Measurements from ENCODE around the gene SYTL4.
"Not testable (repeated sequence)": the region's sequence is repeated elsewhere in the genome, so short reads cannot be mapped to it uniquely, and the experiment has no call there.

Gene SYTL4

GRCh38 chrX:100731441-100732281 lies at the start of gene SYTL4:
SYTL4 (minus strand) TSS chrX:100732121; CDS start chrX:100702037, 30,084 bp downstream.
- DNase-seq (ENCODE audit: extremely low read depth, insufficient read length), result peak; percentile 15
- Histone ChIP-seq H3K36me3 (ENCODE audit: control insufficient read depth, insufficient read depth, low read length) (no peaks in the 10 kb centered on the region), H3K27me3 (replicated peaks; ENCODE audit: control insufficient read depth, insufficient read depth, low read length) (no peaks in the 10 kb centered on the region; the same call in 1 of the 2 replicates), H3K4me3 (replicated peaks; ENCODE audit: low read depth, low read length) (peak within 1 kb of the TSS; percentile 14)
- no peak for TF ChIP-seq CTCF (IDR thresholded peaks at IDR 0.05; ENCODE audit: insufficient read depth, low read length, poor library complexity, severe bottlenecking)

- not testable (repeated sequence) for H3K36me3 ChIP-seq (ENCODE audit: control insufficient read depth, insufficient read depth, low read length); H3K4me3 ChIP-seq (replicated peaks; ENCODE audit: low read depth, low read length); H3K27me3 ChIP-seq (replicated peaks; ENCODE audit: control insufficient read depth, insufficient read depth, low read length); DNase-seq (ENCODE audit: extremely low read depth, insufficient read length)
These were observed 37.5 kb upstream of the SYTL4 start for GRCh38 chrX:100769439-100769838.

GRCh38 chrX:100768679-100769338 lies 36.9 kb upstream of the SYTL4 start:
- DNase-seq (ENCODE audit: extremely low read depth, insufficient read length), result peak; percentile 34
- no peaks in the 10 kb centered on the region for H3K27me3 ChIP-seq (replicated peaks; ENCODE audit: control insufficient read depth, insufficient read depth, low read length)
- no peak overlapping the region for H3K4me3 ChIP-seq (replicated peaks; ENCODE audit: low read depth, low read length)
- H3K36me3 ChIP-seq (ENCODE audit: control insufficient read depth, insufficient read depth, low read length), result no peaks in the 10 kb centered on the region
- TF ChIP-seq CTCF (IDR thresholded peaks at IDR 0.05; ENCODE audit: insufficient read depth, low read length, poor library complexity, severe bottlenecking), result peak; percentile 100

- no peak for TF ChIP-seq CTCF (IDR thresholded peaks at IDR 0.05; ENCODE audit: insufficient read depth, low read length, poor library complexity, severe bottlenecking)
- Histone ChIP-seq H3K27me3 (replicated peaks; ENCODE audit: control insufficient read depth, insufficient read depth, low read length) (no peaks in the 10 kb centered on the region; the same call in 1 of the 2 replicates), H3K4me3 (replicated peaks; ENCODE audit: low read depth, low read length) (no peak overlapping the region), H3K36me3 (ENCODE audit: control insufficient read depth, insufficient read depth, low read length) (no peaks in the 10 kb centered on the region)
- DNase-seq (ENCODE audit: extremely low read depth, insufficient read length), result no peak
These were observed 19.0 kb upstream of the SYTL4 start for GRCh38 chrX:100750883-100751282.

GRCh38 chrX:100748108-100748507 lies 16.2 kb upstream of the SYTL4 start:
- H3K4me3 ChIP-seq (replicated peaks; ENCODE audit: low read depth, low read length), result no peak overlapping the region
- TF ChIP-seq CTCF (IDR thresholded peaks at IDR 0.05; ENCODE audit: insufficient read depth, low read length, poor library complexity, severe bottlenecking), result no peak
- H3K36me3 ChIP-seq (ENCODE audit: control insufficient read depth, insufficient read depth, low read length), result no peaks in the 10 kb centered on the region
- no peaks in the 10 kb centered on the region for H3K27me3 ChIP-seq (replicated peaks; ENCODE audit: control insufficient read depth, insufficient read depth, low read length)
- DNase-seq (ENCODE audit: extremely low read depth, insufficient read length), result no peak

- Histone ChIP-seq H3K27me3 (replicated peaks; ENCODE audit: control insufficient read depth, insufficient read depth, low read length) (no peaks in the 10 kb centered on the region), H3K36me3 (ENCODE audit: control insufficient read depth, insufficient read depth, low read length) (no peaks in the 10 kb centered on the region), H3K4me3 (replicated peaks; ENCODE audit: low read depth, low read length) (no peak overlapping the region)
- no peak for DNase-seq (ENCODE audit: extremely low read depth, insufficient read length)
- TF ChIP-seq CTCF (IDR thresholded peaks at IDR 0.05; ENCODE audit: insufficient read depth, low read length, poor library complexity, severe bottlenecking), result no peak
These were observed 15.8 kb upstream of the SYTL4 start for GRCh38 chrX:100747703-100748102.

Data from GM06990 (cell line).